ENCODE results near the gene UGT3A2. TPM values are rescaled to one million over a fixed set of nuclear protein-coding genes. Genes with fewer than 3 reads are reported as not detected.

The UGT3A2 gene
- total RNA-seq, 1 donor from 2014 or later = not detected

DNA sequence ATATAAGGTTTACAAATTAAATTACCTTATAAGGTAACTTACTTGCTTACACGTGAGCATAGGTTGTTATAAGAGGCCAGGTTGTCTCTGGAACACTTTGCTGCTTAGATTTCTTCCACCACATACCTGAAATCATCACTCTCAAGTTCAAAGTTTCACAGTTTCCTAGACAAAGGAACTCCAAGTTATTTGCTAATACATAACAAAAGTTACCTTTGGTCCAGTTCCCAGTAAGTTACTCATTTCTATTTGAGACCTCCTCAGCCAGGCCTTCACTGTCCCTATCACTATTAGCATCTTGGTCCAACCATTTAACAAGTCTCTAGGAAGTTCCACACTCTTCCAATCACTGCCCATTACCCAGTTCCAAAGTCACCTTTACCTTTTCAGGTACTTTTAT is 57.0 kb downstream of the UGT3A2 start:
- H3K27ac ChIP-seq = no peak overlapping the region
- no peaks in the 10 kb centered on the region for H3K4me1 ChIP-seq
- no peak overlapping the region for H3K4me3 ChIP-seq
- no peaks in the 10 kb centered on the region for H3K36me3 ChIP-seq
- intact Hi-C loops (cut with DNase I) = no loop called here
- DNase-seq (ENCODE audit: extremely low spot score in 2 of 2) = no peak
- no peaks in the 10 kb centered on the region for H3K27me3 ChIP-seq
- no peak for TF ChIP-seq POLR2AphosphoS5 (IDR thresholded peaks at IDR 0.05; ENCODE audit: insufficient read depth in 1 of 2, low read depth in 1 of 2)
- TF ChIP-seq POLR2A (IDR thresholded peaks at IDR 0.05) = no peak
- no peak for TF ChIP-seq CTCF (IDR thresholded peaks at IDR 0.05)
- no peaks in the 10 kb centered on the region for H3K9me3 ChIP-seq

DNA sequence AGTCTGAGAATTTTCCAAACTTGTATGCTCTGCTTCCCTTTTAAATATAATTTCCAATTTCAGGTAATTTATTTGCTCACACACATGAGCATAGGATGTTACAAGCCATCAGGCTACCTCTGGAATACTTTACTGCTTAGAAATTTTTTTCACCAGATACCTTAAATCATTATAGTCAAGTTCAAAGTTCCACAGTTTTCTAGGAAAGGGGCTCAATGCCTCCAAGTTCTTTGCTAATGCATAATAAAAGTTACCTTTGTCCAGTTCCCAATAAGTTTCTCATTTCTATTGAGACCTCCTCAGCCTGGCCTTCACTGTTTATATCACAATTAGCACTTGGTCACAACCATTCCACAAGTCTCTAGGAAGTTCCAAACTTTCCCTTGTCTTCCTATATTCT is 59.3 kb downstream of the UGT3A2 start:
- H3K4me1 ChIP-seq = no peaks in the 10 kb centered on the region
- DNase-seq (ENCODE audit: extremely low spot score in 2 of 2) = no peak
- H3K4me3 ChIP-seq = no peak overlapping the region
- no peak overlapping the region for H3K27ac ChIP-seq
- H3K9me3 ChIP-seq = no peaks in the 10 kb centered on the region
- TF ChIP-seq CTCF (IDR thresholded peaks at IDR 0.05) = no peak
- no peak for TF ChIP-seq POLR2AphosphoS5 (IDR thresholded peaks at IDR 0.05; ENCODE audit: insufficient read depth in 1 of 2, low read depth in 1 of 2)
- no peak for TF ChIP-seq POLR2A (IDR thresholded peaks at IDR 0.05)
- H3K27me3 ChIP-seq = no peaks in the 10 kb centered on the region
- H3K36me3 ChIP-seq = no peaks in the 10 kb centered on the region
- intact Hi-C loops (cut with DNase I) = no loop called here

- Histone ChIP-seq H3K36me3 (no peaks in the 10 kb centered on the region), H3K4me3 (no peak overlapping the region), H3K27me3 (no peaks in the 10 kb centered on the region), H3K27ac (no peak overlapping the region), H3K4me1 (no peaks in the 10 kb centered on the region), H3K9me3 (no peaks in the 10 kb centered on the region)
- no peak for DNase-seq (ENCODE audit: extremely low spot score in 2 of 2)
- TF ChIP-seq CTCF (IDR thresholded peaks at IDR 0.05) (no peak), POLR2A (IDR thresholded peaks at IDR 0.05) (no peak), POLR2AphosphoS5 (IDR thresholded peaks at IDR 0.05; ENCODE audit: insufficient read depth in 1 of 2, low read depth in 1 of 2) (no peak)
- intact Hi-C loops (cut with DNase I) = no loop called here
Measured at GRCh38 chr5:36006163-36006562, 60.5 kb downstream of the UGT3A2 start.

DNA sequence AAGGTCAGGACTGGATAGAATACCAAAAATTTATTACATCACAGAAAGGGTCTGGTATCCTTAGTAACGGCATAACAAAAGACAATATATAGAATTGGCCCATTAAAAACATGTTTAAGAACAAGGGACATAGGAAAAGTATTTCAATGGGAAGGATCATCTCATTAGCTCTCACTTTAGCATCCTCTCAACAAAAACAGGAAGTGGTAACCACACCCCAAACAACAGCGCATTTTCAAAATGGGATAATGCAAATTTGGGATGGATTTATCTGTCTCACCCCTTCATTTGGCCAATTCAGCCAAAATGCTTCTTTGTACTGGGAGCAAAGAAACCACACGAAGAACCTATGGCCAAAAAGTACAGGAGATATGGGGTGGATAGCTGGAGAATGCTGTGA is 65.7 kb downstream of the UGT3A2 start:
- TF ChIP-seq CTCF (IDR thresholded peaks at IDR 0.05) (no peak), POLR2AphosphoS5 (IDR thresholded peaks at IDR 0.05; ENCODE audit: insufficient read depth in 1 of 2, low read depth in 1 of 2) (no peak), POLR2A (IDR thresholded peaks at IDR 0.05) (no peak)
- no peaks in the 10 kb centered on the region for H3K9me3 ChIP-seq
- intact Hi-C loops (cut with DNase I) = no loop called here

DNA sequence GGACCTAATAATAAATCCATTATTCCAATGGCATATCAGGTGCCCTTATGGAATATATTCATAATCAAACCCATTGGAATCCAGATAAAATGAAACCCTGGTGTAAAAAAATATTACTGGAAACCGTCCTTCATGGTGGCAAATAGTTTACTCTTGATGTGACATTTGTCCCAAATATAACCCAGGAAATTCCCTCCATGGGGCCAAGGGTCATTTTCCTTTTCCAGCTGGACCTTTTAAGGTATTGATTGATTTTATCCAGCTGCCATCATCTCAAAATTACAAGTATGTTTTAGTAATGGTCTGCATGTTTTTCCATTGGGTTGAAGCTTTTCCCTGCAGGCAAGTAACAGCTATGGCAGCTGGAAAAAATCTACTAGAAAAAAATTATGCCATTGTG is 67.1 kb downstream of the UGT3A2 start:
- no peak for DNase-seq (ENCODE audit: extremely low spot score in 2 of 2)
- Histone ChIP-seq H3K4me3 (no peak overlapping the region), H3K4me1 (no peaks in the 10 kb centered on the region), H3K36me3 (no peaks in the 10 kb centered on the region), H3K27me3 (no peaks in the 10 kb centered on the region), H3K9me3 (no peaks in the 10 kb centered on the region), H3K27ac (no peak overlapping the region)
- intact Hi-C loops (cut with DNase I) = no loop called here
- TF ChIP-seq POLR2AphosphoS5 (IDR thresholded peaks at IDR 0.05; ENCODE audit: insufficient read depth in 1 of 2, low read depth in 1 of 2) (no peak), CTCF (IDR thresholded peaks at IDR 0.05) (no peak), POLR2A (IDR thresholded peaks at IDR 0.05) (no peak)

More for the DNA sequence above, 65.7 kb downstream of the UGT3A2 start:
- Histone ChIP-seq H3K4me1 (no peaks in the 10 kb centered on the region), H3K27ac (no peak overlapping the region), H3K27me3 (no peaks in the 10 kb centered on the region), H3K36me3 (no peaks in the 10 kb centered on the region), H3K4me3 (no peak overlapping the region)
- no peak for DNase-seq (ENCODE audit: extremely low spot score in 2 of 2)
